Measurements from ENCODE around the gene TMPRSS9.
"Not testable (repeated sequence)": the region's sequence is repeated elsewhere in the genome, so short reads cannot be mapped to it uniquely, and the experiment has no call there.

TMPRSS9 gene

GRCh38 chr19:2362046-2362969, 2.2 kb downstream of the TMPRSS9 start:
- DNase-seq (ENCODE audit: low read depth): no peak

GRCh38 chr19:2362970-2363300, 2.9 kb downstream of the TMPRSS9 start:
- DNase-seq (ENCODE audit: low read depth): no peak

GRCh38 chr19:2363419-2363818, 3.4 kb downstream of the TMPRSS9 start:
- no peak for DNase-seq (ENCODE audit: low read depth)

- no peak for DNase-seq (ENCODE audit: low read depth)
These were observed 5.3 kb downstream of the TMPRSS9 start for GRCh38 chr19:2365201-2365970.

GRCh38 chr19:2371656-2372055, 11.6 kb downstream of the TMPRSS9 start:
- DNase-seq (ENCODE audit: low read depth): no peak

- no peak for DNase-seq (ENCODE audit: low read depth)
These were observed 12.1 kb downstream of the TMPRSS9 start for GRCh38 chr19:2372076-2372612.

GRCh38 chr19:2374808-2375207, 14.7 kb downstream of the TMPRSS9 start:
- no peak for DNase-seq (ENCODE audit: low read depth)

GRCh38 chr19:2375353-2376121, 15.5 kb downstream of the TMPRSS9 start:
- no peak for DNase-seq (ENCODE audit: low read depth)

GRCh38 chr19:2376784-2377519, 16.9 kb downstream of the TMPRSS9 start:
- no peak for DNase-seq (ENCODE audit: low read depth)

- DNase-seq (ENCODE audit: low read depth): no peak
These were observed 20.5 kb downstream of the TMPRSS9 start for GRCh38 chr19:2380567-2380966.

GRCh38 chr19:2381148-2381820, 21.2 kb downstream of the TMPRSS9 start:
- DNase-seq (ENCODE audit: low read depth): no peak

GRCh38 chr19:2382530-2383222, 22.6 kb downstream of the TMPRSS9 start:
- no peak for DNase-seq (ENCODE audit: low read depth)

GRCh38 chr19:2385053-2385721, 25.1 kb downstream of the TMPRSS9 start:
- no peak for DNase-seq (ENCODE audit: low read depth)

GRCh38 chr19:2387367-2388288, 27.6 kb downstream of the TMPRSS9 start:
- no peak for DNase-seq (ENCODE audit: low read depth)

GRCh38 chr19:2389594-2389993, 29.5 kb downstream of the TMPRSS9 start:
- no peak for DNase-seq (ENCODE audit: low read depth)

GRCh38 chr19:2391118-2391725, 31.2 kb downstream of the TMPRSS9 start:
- peak; percentile 54 for DNase-seq (ENCODE audit: low read depth)

- DNase-seq (ENCODE audit: low read depth): no peak
These were observed 32.3 kb downstream of the TMPRSS9 start for GRCh38 chr19:2392366-2392765.

- DNase-seq (ENCODE audit: low read depth): not testable (repeated sequence)
These were observed 32.8 kb downstream of the TMPRSS9 start for GRCh38 chr19:2392899-2393298.

Data from stromal cell of bone marrow (primary cell).